Esophagus muscularis mucosa (tissue), 2 donors: ENCODE measurements around the gene CREB3L2.

Experiments
- EP300 ChIP-seq: sonication (generic); formaldehyde crosslinking; IDR thresholded peaks from one replicate; pipeline ENCODE4 v1.6.1; 2017; ENCODE audit warnings: antibody characterized with exemption
- POLR2A ChIP-seq: fragments of 450-650 bp; IDR thresholded peaks from one replicate; pipeline ENCODE4 v1.6.1; 2017; ENCODE audit warnings: antibody characterized with exemption, moderate library complexity, mild to moderate bottlenecking, low read depth

DNA sequence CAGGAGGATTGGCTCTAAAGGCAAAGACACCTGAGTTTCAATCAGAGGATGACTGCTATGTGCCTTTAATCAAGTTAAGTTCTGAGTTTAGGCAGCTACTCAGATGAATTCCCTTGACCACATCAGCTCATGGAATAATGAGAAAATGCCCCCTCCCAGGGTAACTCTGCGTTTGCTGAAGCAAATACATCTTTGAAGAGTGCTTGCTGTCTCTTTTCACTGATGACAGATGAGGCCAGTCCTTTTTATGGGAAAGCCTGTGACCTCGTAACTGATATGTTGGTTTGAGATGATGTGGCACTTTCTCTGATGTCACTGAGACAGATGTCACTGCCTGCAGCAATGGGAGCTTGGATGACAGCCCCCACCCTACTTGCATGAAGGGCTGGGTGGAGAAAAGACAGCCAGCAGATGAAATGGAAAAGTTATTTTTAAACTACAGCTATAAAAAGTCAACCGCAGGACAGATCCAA lies 111.4 kb downstream of the CREB3L2 start:
- no peak for TF ChIP-seq EP300
- no peak for TF ChIP-seq POLR2A
